SH-SY5Y (cell line): ENCODE results near the gene CIC.

ENCODE experiments used
- GATA2 ChIP-seq: IDR thresholded peaks from 2 replicates; pipeline ENCODE4 v1.6.1; 2011; ENCODE audit warnings: mild to moderate bottlenecking, low read depth, low read length
- GATA3 ChIP-seq: IDR thresholded peaks from 2 replicates; pipeline ENCODE4 v1.6.1; 2011; ENCODE audit warnings: low read depth, mild to moderate bottlenecking, low read length, moderate library complexity

DNA sequence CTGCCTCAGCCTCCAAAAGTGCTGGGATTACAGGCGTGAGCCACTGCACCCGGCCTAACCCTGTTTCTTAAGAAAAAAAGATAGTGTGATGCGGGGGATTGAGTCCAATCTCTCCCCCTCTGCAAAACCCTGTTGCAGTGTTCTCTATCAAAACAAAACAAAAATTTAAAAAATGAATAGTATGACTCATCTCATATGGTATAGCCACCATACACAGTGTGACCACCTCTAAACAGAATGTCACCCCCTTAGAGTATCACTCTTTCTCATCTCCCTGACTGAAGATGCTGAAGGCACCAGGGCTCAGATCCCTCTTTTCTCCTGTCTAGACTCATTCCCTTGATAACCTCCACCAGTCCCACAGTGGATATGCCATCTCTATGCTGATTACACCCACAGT is 7.3 kb upstream of the CIC start:
- TF ChIP-seq GATA2: no peak
- TF ChIP-seq GATA3: no peak
